Bronchial epithelial cell (primary cell): ENCODE results near the gene TTC7B. TPM values are rescaled to one million over a fixed set of nuclear protein-coding genes. Genes with fewer than 3 reads are reported as not detected.

ENCODE experiments used
- DNase-seq: peaks from one replicate; pipeline ENCODE4 v3.0.0-alpha.2; 2010; ENCODE audit warnings: low read depth
- FAIRE-seq: peaks from 2 replicates; lab custom pipeline; 2011; peaks lifted over from hg19 to GRCh38; lab: Jason Lieb, UNC
- H3K27me3 ChIP-seq: 2 replicates; pipeline ENCODE4 v1.5.1; 2011; ENCODE audit warnings: low read length; ENCODE audit not compliant: control insufficient read depth, insufficient read depth
- H3K36me3 ChIP-seq: 2 replicates; pipeline ENCODE4 v1.5.1; 2011; ENCODE audit warnings: low read length; ENCODE audit not compliant: control insufficient read depth, insufficient read depth
- H3K4me3 ChIP-seq: 2 replicates; pipeline ENCODE4 v1.5.1; 2011; ENCODE audit warnings: mild to moderate bottlenecking, low read depth, low read length, control low read depth
- total RNA-seq: library from RNA; depleted of rRNA; stranded (reverse); fragments of >200 nt; gene quantifications from 2 replicates; pipeline ENCODE4 v1.2.1, GENCODE V29; 2014
- TF ChIP-seq, protein P1 (sequence below): IDR thresholded peaks from 2 replicates; pipeline ENCODE4 v1.5.1; 2011; ENCODE audit warnings: mild to moderate bottlenecking, moderate library complexity, low read length, control low read depth, inconsistent platforms; ENCODE audit not compliant: insufficient read depth, severe bottlenecking

Gene TTC7B
- total RNA-seq, 1 donor from 2014 or later, result 2.9 TPM

DNA sequence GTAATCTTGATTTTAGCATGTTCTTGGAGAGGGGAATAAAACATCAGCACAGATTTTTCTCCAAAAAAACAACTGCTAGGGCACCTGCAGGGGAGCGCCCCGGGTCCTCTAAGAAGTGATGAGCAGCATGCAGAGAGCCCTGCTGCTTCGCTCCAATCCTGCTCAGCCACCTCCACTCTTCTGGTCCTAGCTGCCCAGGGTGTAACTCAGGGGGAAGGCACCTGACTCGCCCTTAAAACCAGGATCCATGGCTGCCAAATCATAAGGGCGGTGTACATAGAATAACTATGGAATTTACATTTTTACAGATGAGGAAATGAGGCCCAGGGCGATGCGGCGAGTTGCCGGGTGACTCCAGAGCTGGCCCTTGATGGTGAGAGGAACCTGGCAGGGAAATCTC, 214.7 kb downstream of the TTC7B start:
- TF ChIP-seq, protein P1, sequence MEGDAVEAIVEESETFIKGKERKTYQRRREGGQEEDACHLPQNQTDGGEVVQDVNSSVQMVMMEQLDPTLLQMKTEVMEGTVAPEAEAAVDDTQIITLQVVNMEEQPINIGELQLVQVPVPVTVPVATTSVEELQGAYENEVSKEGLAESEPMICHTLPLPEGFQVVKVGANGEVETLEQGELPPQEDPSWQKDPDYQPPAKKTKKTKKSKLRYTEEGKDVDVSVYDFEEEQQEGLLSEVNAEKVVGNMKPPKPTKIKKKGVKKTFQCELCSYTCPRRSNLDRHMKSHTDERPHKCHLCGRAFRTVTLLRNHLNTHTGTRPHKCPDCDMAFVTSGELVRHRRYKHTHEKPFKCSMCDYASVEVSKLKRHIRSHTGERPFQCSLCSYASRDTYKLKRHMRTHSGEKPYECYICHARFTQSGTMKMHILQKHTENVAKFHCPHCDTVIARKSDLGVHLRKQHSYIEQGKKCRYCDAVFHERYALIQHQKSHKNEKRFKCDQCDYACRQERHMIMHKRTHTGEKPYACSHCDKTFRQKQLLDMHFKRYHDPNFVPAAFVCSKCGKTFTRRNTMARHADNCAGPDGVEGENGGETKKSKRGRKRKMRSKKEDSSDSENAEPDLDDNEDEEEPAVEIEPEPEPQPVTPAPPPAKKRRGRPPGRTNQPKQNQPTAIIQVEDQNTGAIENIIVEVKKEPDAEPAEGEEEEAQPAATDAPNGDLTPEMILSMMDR, result no peak
- Histone ChIP-seq H3K27me3 (no peaks in the 10 kb centered on the region), H3K36me3 (no peaks in the 10 kb centered on the region), H3K4me3 (no peak overlapping the region)
- DNase-seq (no peak), FAIRE-seq (no peak)

DNA sequence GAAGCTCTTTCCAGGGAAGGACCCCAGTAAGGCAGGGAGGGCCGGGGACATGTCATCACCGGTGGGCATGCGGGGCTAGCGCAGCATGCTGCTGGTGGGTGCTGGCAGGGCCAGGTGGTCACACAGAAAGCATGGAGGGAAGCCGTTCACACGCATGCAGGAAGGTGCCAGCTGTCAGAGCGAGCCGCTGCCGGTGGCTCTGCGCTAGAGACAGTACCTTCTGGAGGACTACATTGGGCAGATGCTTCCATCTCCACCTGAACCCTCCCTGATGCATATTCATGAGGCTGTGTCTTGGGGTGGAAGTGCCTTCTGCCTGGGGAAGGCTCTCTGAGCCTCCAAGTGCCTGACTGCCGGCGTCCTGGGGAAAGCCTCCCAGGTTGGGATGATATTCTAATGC, 215.6 kb downstream of the TTC7B start:
- H3K4me3 ChIP-seq, result no peak overlapping the region

DNA sequence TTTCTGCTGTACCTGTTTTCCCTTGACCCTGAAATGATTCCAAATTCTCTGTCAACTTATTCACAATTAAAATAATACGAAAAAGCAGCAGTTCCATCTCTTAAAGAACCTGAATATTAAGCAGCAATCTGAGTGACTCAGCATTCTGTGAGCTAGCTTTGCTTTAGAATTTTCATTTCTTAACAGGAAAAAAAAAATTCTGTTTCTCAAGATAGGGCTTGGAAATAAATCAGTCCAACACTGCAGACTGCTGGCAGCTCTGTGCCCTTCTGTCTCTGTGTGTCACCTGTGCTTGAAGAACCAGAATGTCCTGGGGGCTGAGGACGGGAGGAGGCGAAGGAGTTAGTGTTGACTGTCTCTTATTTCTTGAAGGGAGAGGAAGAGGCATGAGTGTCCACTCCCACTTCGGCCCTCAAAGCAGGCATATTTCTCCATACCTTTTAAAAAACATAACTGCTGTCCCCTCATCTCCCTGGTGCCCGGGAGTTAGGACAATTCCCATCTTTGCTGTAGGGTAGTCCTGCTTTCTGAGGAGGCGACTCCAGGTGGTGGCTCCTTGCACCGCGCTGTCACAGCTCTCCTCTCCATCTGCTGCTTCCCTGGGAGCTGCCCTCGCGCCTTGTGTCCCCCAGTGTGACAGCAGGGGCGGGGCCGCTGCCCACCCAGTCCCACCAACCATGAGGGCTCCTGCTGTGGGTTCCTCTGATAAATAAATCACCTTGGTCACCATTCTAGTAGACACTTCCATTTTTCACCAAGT, 216.3 kb downstream of the TTC7B start:
- H3K4me3 ChIP-seq, result no peak overlapping the region
- peak; percentile 40 for DNase-seq
- no peaks in the 10 kb centered on the region for H3K27me3 ChIP-seq
- TF ChIP-seq, protein P1, result peak; percentile 22
- H3K36me3 ChIP-seq, result no peaks in the 10 kb centered on the region
- no peak for FAIRE-seq

More for the DNA sequence above, 215.6 kb downstream of the TTC7B start:
- no peaks in the 10 kb centered on the region for H3K36me3 ChIP-seq
- FAIRE-seq (no peak), DNase-seq (no peak)
- H3K27me3 ChIP-seq, result no peaks in the 10 kb centered on the region
- TF ChIP-seq, protein P1, result no peak

DNA sequence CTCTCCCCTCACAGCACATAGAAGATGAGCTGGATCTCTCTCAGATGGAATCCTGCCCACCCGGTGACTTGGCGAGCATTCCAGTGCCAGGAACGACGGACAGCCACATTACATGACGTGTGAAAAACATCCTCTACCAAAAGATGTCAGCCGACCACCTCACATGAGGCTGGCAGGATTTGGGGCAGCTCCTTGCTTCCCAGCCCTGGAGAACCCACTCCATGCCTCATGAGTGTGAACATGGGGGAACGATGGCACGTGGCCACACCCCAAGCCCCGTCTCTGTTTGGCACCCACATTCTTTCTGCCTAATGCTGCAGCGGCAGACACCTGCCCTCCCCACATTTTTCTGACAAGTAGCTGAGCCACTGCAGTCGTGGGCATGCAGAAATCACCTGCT, 216.9 kb downstream of the TTC7B start:
- FAIRE-seq (peak; percentile 40), DNase-seq (no peak)
- no peaks in the 10 kb centered on the region for H3K36me3 ChIP-seq
- no peaks in the 10 kb centered on the region for H3K27me3 ChIP-seq
- TF ChIP-seq, protein P1, result no peak
- no peak overlapping the region for H3K4me3 ChIP-seq

DNA sequence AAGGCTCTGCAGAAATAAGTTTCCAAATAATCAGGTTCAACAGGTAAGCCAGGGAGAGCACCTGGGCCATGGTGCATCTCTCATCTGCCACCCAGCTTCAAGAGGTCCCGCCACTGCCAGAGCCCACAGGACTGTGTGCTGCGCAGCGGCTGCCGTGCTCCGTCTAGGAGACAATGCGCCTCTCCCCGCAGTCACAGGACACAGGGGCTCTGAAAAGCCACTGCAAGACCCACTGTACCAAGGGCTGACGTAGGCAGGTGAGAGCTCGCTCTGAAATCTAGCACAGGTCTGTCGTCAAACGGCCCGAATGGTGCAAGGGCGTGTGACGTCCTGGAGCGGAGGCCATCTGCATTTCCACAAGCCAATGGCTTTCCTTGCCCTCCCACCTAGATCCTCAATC, 218.3 kb downstream of the TTC7B start:
- FAIRE-seq (no peak), DNase-seq (no peak)
- Histone ChIP-seq H3K27me3 (no peaks in the 10 kb centered on the region), H3K36me3 (no peaks in the 10 kb centered on the region), H3K4me3 (no peak overlapping the region)
- TF ChIP-seq, protein P1, result no peak
